SU-DHL-6 (cell line): ENCODE measurements around the gene VTI1A.

Source experiments
- H2AFZ ChIP-seq: fragments of 200-600 bp; sonication (generic); 2 replicates; pipeline ENCODE4 v1.6.1; 2014; ENCODE audit warnings: low read depth, mild to moderate bottlenecking, moderate library complexity, mixed read lengths, antibody characterized with exemption, low read length; ENCODE audit not compliant: severe bottlenecking
- H3F3A ChIP-seq: fragments of 200-600 bp; shearing (Covaris generic); 2 replicates; pipeline ENCODE4 v1.6.0; 2016; ENCODE audit warnings: antibody characterized with exemption, mild to moderate bottlenecking; ENCODE audit not compliant: insufficient read depth
- H3K27ac ChIP-seq: fragments of 200-600 bp; sonication (generic); 2 replicates; pipeline ENCODE4 v1.5.1; 2016; ENCODE audit warnings: low read depth, mild to moderate bottlenecking, low read length, moderate library complexity, mixed read lengths
- H3K27me3 ChIP-seq: fragments of 200-600 bp; sonication (generic), shearing (Covaris generic); 2 replicates; pipeline ENCODE4 v1.6.0; 2014; ENCODE audit warnings: mild to moderate bottlenecking, low read length
- H3K36me3 ChIP-seq: fragments of 200-600 bp; sonication (generic); 2 replicates; pipeline ENCODE4 v1.6.1; 2014; ENCODE audit warnings: mild to moderate bottlenecking, low read length, mixed read lengths
- H3K4me2 ChIP-seq: fragments of 300-600, 200-600 bp; shearing (Covaris generic), sonication (generic); 2 replicates; pipeline ENCODE4 v1.6.0; 2014; ENCODE audit warnings: low read length, low read depth, mild to moderate bottlenecking; ENCODE audit not compliant: poor library complexity, severe bottlenecking
- H3K4me3 ChIP-seq: fragments of 200-600 bp; sonication (generic); 2 replicates; pipeline ENCODE4 v1.5.1; 2014; ENCODE audit warnings: antibody characterized with exemption, low read length, mild to moderate bottlenecking, mixed read lengths; ENCODE audit not compliant: insufficient read depth, poor library complexity, severe bottlenecking
- H3K79me2 ChIP-seq: fragments of 200-600 bp; sonication (generic); 2 replicates; pipeline ENCODE4 v1.6.1; 2014; ENCODE audit warnings: mild to moderate bottlenecking, low read length, moderate library complexity; ENCODE audit not compliant: insufficient read depth
- H3K9ac ChIP-seq: fragments of 200-600 bp; sonication (generic); 2 replicates; pipeline ENCODE4 v1.7.0; 2014; ENCODE audit warnings: mild to moderate bottlenecking, low read length
- H3K9me2 ChIP-seq: fragments of 200-600 bp; sonication (generic); replicated peaks from 2 replicates; pipeline ENCODE4 v1.6.1; 2014; ENCODE audit warnings: low read length; ENCODE audit not compliant: insufficient read depth
- H3K9me3 ChIP-seq: fragments of 200-600 bp; sonication (generic); 2 replicates; pipeline ENCODE4 v1.6.1; 2014; ENCODE audit warnings: low read length, mixed read lengths; ENCODE audit not compliant: insufficient read depth
- H4K20me1 ChIP-seq: fragments of 200-600 bp; sonication (generic); 2 replicates; pipeline ENCODE4 v1.6.1; 2014; ENCODE audit warnings: low read depth, mild to moderate bottlenecking, antibody characterized with exemption, low read length, moderate library complexity, mixed read lengths
- EZH2phosphoT487 ChIP-seq: fragments of 200-600 bp; sonication (generic), shearing (Covaris generic); conservative IDR thresholded peaks from 2 replicates; pipeline ENCODE4 v1.6.1; 2018; ENCODE audit warnings: mild to moderate bottlenecking, antibody characterized with exemption, low read length, moderate library complexity, mixed read lengths
- TF ChIP-seq, protein P1 (sequence below): fragments of 200-600 bp; sonication (generic); IDR thresholded peaks from one replicate; pipeline ENCODE4 v1.5.1; 2017; ENCODE audit warnings: antibody characterized with exemption, mild to moderate bottlenecking, low read length, moderate library complexity; ENCODE audit not compliant: insufficient read depth, poor library complexity, severe bottlenecking

VTI1A gene

GRCh38 chr10:112701878-112702255 lies 254.9 kb downstream of the VTI1A start:
- no peak for TF ChIP-seq EZH2phosphoT487
- TF ChIP-seq, protein P1, sequence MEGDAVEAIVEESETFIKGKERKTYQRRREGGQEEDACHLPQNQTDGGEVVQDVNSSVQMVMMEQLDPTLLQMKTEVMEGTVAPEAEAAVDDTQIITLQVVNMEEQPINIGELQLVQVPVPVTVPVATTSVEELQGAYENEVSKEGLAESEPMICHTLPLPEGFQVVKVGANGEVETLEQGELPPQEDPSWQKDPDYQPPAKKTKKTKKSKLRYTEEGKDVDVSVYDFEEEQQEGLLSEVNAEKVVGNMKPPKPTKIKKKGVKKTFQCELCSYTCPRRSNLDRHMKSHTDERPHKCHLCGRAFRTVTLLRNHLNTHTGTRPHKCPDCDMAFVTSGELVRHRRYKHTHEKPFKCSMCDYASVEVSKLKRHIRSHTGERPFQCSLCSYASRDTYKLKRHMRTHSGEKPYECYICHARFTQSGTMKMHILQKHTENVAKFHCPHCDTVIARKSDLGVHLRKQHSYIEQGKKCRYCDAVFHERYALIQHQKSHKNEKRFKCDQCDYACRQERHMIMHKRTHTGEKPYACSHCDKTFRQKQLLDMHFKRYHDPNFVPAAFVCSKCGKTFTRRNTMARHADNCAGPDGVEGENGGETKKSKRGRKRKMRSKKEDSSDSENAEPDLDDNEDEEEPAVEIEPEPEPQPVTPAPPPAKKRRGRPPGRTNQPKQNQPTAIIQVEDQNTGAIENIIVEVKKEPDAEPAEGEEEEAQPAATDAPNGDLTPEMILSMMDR = no peak
- H3K4me2 ChIP-seq = no peak overlapping the region
- H3K79me2 ChIP-seq = no peaks in the 10 kb centered on the region
- H3K9ac ChIP-seq = no peak overlapping the region
- H3K36me3 ChIP-seq = no peaks in the 10 kb centered on the region
- no peaks in the 10 kb centered on the region for H3K9me3 ChIP-seq
- no peak overlapping the region for H3K27ac ChIP-seq
- no peak overlapping the region for H3K4me3 ChIP-seq
- H3K27me3 ChIP-seq = no peaks in the 10 kb centered on the region
- H3F3A ChIP-seq = no peaks in the 10 kb centered on the region
- H4K20me1 ChIP-seq = no peaks in the 10 kb centered on the region
- no peak overlapping the region for H2AFZ ChIP-seq
- H3K9me2 ChIP-seq = no peaks in the 10 kb centered on the region

- Histone ChIP-seq H3K36me3 (no peaks in the 10 kb centered on the region), H2AFZ (no peak overlapping the region), H3K4me3 (no peak overlapping the region), H3K27me3 (no peaks in the 10 kb centered on the region), H3F3A (no peaks in the 10 kb centered on the region), H3K79me2 (no peaks in the 10 kb centered on the region), H3K27ac (no peak overlapping the region), H4K20me1 (no peaks in the 10 kb centered on the region), H3K9me3 (no peaks in the 10 kb centered on the region), H3K9ac (no peak overlapping the region), H3K9me2 (no peaks in the 10 kb centered on the region), H3K4me2 (no peak overlapping the region)
- no peak for TF ChIP-seq EZH2phosphoT487
- TF ChIP-seq, protein P1 = no peak
Measured at GRCh38 chr10:112706577-112706976, 259.6 kb downstream of the VTI1A start.

DNA sequence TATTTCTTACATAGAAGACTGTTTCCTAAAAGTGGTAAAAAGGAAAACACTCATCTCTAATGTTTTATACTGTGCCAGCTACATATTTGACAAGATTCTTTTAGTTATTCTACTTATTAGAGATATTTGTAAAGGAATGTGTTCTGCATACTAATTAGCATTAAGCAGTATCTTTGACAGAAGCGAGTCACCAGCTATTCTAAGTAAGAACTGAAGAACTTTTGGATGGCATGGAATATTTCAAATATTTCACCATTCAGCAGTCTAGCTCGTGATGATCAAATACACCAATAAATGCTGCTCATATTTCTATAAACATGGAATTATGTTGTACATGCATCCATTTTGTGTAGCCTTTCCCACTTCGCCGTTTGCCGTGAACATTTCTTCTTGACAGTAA lies 261.4 kb downstream of the VTI1A start:
- Histone ChIP-seq H3F3A (no peaks in the 10 kb centered on the region), H3K9ac (no peak overlapping the region), H2AFZ (no peak overlapping the region), H3K4me2 (no peak overlapping the region), H3K27me3 (no peaks in the 10 kb centered on the region), H3K27ac (no peak overlapping the region), H3K9me3 (no peaks in the 10 kb centered on the region), H3K79me2 (no peaks in the 10 kb centered on the region), H3K36me3 (no peaks in the 10 kb centered on the region), H3K9me2 (no peaks in the 10 kb centered on the region), H4K20me1 (no peaks in the 10 kb centered on the region), H3K4me3 (no peak overlapping the region)
- TF ChIP-seq EZH2phosphoT487 = no peak
- TF ChIP-seq, protein P1 = no peak

DNA sequence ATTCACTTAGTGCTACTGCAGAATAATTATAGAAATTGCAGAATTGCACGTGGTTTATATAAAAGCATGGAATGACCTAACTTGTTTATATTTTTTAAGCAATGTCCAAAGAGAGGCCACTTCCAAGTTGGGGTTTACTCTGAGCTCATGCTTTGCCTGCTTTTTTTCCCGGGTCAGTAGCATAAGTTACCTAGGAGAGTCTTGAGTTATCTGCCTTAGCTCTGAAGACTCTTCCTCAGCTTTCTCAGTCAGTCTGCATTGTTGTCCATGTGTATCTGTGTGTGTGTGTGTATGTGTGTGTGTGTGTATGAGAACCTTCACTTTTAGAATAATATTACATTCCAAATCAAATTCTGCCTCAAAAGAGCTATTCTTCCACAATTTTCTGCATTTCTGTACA lies 263.5 kb downstream of the VTI1A start:
- no peaks in the 10 kb centered on the region for H3K9me3 ChIP-seq
- H3K9me2 ChIP-seq = no peaks in the 10 kb centered on the region
- H2AFZ ChIP-seq = no peak overlapping the region
- no peaks in the 10 kb centered on the region for H3K27me3 ChIP-seq
- no peaks in the 10 kb centered on the region for H3K79me2 ChIP-seq
- H3K27ac ChIP-seq = no peak overlapping the region
- H3K9ac ChIP-seq = no peak overlapping the region
- H4K20me1 ChIP-seq = no peaks in the 10 kb centered on the region
- H3K36me3 ChIP-seq = no peaks in the 10 kb centered on the region
- H3K4me3 ChIP-seq = no peak overlapping the region
- H3K4me2 ChIP-seq = no peak overlapping the region
- TF ChIP-seq EZH2phosphoT487 = no peak
- TF ChIP-seq, protein P1 = no peak
- H3F3A ChIP-seq = no peaks in the 10 kb centered on the region
